GM23338 (cell line): Measurements from ENCODE around the gene CNTNAP2. TPM values are rescaled to one million over a fixed set of nuclear protein-coding genes. Genes with fewer than 3 reads are reported as not detected.
A peak's percentile ranks its signal among the peaks of the same experiment; 100 is the strongest.

Source experiments
- ATAC-seq: fragments of 200-7000 bp; cut with Tn5 transposase; 3 replicates; pipeline ENCODE4 v1.9.1; 2020
- DNase-seq: peaks from one replicate; pipeline ENCODE4 v3.0.0-alpha.2; 2015; ENCODE audit warnings: low spot score
- H2AFZ ChIP-seq: fragments of 200-600 bp; sonication (generic); 2 replicates; pipeline ENCODE4 v1.8.0; 2016; ENCODE audit warnings: antibody characterized with exemption, mild to moderate bottlenecking, moderate library complexity
- H3F3A ChIP-seq: fragments of 200-600 bp; sonication (generic); replicated peaks from 2 replicates; pipeline ENCODE4 v1.8.0; 2017; ENCODE audit warnings: antibody characterized with exemption, mixed run types, low read depth
- H3K27ac ChIP-seq: fragments of 200-600 bp; sonication (generic); 2 replicates; pipeline ENCODE4 v1.6.1; 2016; ENCODE audit warnings: low read depth
- H3K27me3 ChIP-seq: fragments of 200-600 bp; sonication (generic); 2 replicates; pipeline ENCODE4 v1.8.0; 2016; ENCODE audit warnings: mild to moderate bottlenecking, mixed run types, moderate library complexity; ENCODE audit not compliant: insufficient read depth
- H3K36me3 ChIP-seq: fragments of 200-600 bp; sonication (generic); 2 replicates; pipeline ENCODE4 v1.8.0; 2016; ENCODE audit warnings: mild to moderate bottlenecking; ENCODE audit not compliant: insufficient read depth
- H3K4me1 ChIP-seq: fragments of 200-600 bp; sonication (generic); 2 replicates; pipeline ENCODE4 v1.8.0; 2016; ENCODE audit warnings: mild to moderate bottlenecking, moderate library complexity; ENCODE audit not compliant: insufficient read depth
- H3K4me2 ChIP-seq: fragments of 200-600 bp; sonication (generic); 2 replicates; pipeline ENCODE4 v1.7.1; 2017; ENCODE audit warnings: mixed run types
- H3K4me3 ChIP-seq: fragments of 200-600 bp; sonication (generic); 2 replicates; pipeline ENCODE4 v1.6.1; 2016; ENCODE audit warnings: mixed run types
- H3K79me2 ChIP-seq: fragments of 200-600 bp; sonication (generic); replicated peaks from 2 replicates; pipeline ENCODE4 v1.8.0; 2017; ENCODE audit warnings: mild to moderate bottlenecking; ENCODE audit not compliant: insufficient read depth
- H3K9me2 ChIP-seq: fragments of 200-600 bp; sonication (generic); 2 replicates; pipeline ENCODE4 v1.8.0; 2017; ENCODE audit not compliant: insufficient read depth
- H4K20me1 ChIP-seq: fragments of 200-600 bp; sonication (generic); replicated peaks from 2 replicates; pipeline ENCODE4 v1.8.0; 2017; ENCODE audit warnings: mild to moderate bottlenecking; ENCODE audit not compliant: insufficient read depth
- H3K27ac Mint-ChIP-seq: 2 replicates; pipeline ENCODE4 v1.8.0; 2020; ENCODE audit warnings: inconsistent platforms, mild to moderate bottlenecking, moderate library complexity, mixed read lengths
- H3K27me3 Mint-ChIP-seq: 3 replicates; pipeline ENCODE4 v1.8.0; 2022; ENCODE audit warnings: low read depth, mild to moderate bottlenecking, moderate library complexity, mixed read lengths, inconsistent platforms; ENCODE audit not compliant: insufficient read depth, poor library complexity
- H3K36me3 Mint-ChIP-seq: 3 replicates; pipeline ENCODE4 v1.8.0; 2021; ENCODE audit warnings: low read depth, mild to moderate bottlenecking, inconsistent platforms, moderate library complexity, mixed read lengths
- H3K4me1 Mint-ChIP-seq: 3 replicates; pipeline ENCODE4 v1.8.0; 2020; ENCODE audit warnings: mild to moderate bottlenecking, inconsistent platforms, mixed read lengths
- H3K4me3 Mint-ChIP-seq: 3 replicates; pipeline ENCODE4 v1.8.0; 2021; ENCODE audit warnings: moderate library complexity, mild to moderate bottlenecking, inconsistent platforms, mixed read lengths
- H3K9me3 Mint-ChIP-seq: 3 replicates; pipeline ENCODE4 v1.8.0; 2020; ENCODE audit warnings: moderate library complexity, mild to moderate bottlenecking, inconsistent platforms, mixed read lengths
- CREB1 ChIP-seq: fragments of 250-450 bp; sonication (Bioruptor Pico); IDR thresholded peaks from 2 replicates; pipeline ENCODE4 v1.5.0; 2020; ENCODE audit warnings: low read depth, mild to moderate bottlenecking, moderate library complexity
- EZH2 ChIP-seq: fragments of 200-600 bp; sonication (generic); IDR thresholded peaks from one replicate; pipeline ENCODE4 v1.8.0; 2017; ENCODE audit warnings: antibody characterized with exemption, mild to moderate bottlenecking, low read depth; ENCODE audit not compliant: unreplicated experiment
- EZH2phosphoT487 ChIP-seq: fragments of 200-600 bp; sonication (generic); IDR thresholded peaks from one replicate; pipeline ENCODE4 v1.8.1; 2018; ENCODE audit warnings: antibody characterized with exemption; ENCODE audit not compliant: unreplicated experiment
- NANOG ChIP-seq: IDR thresholded peaks from 2 replicates; pipeline ENCODE4 v1.6.1; 2016; ENCODE audit warnings: antibody characterized with exemption, borderline replicate concordance
- POLR2AphosphoS5 ChIP-seq: IDR thresholded peaks from 2 replicates; pipeline ENCODE4 v1.6.1; 2016; ENCODE audit warnings: antibody characterized with exemption, low read depth
- STAT1 ChIP-seq: IDR thresholded peaks from one replicate; pipeline ENCODE4 v1.6.1; 2016; ENCODE audit warnings: antibody characterized with exemption; ENCODE audit not compliant: unreplicated experiment
- ZNF114 ChIP-seq: fragments of 250-450 bp; sonication (Bioruptor Pico); IDR thresholded peaks from 2 replicates; pipeline ENCODE4 v1.5.0; 2020; ENCODE audit warnings: mild to moderate bottlenecking, moderate library complexity
- ZNF331 ChIP-seq: fragments of 250-450 bp; sonication (Bioruptor Pico); IDR thresholded peaks from 2 replicates; pipeline ENCODE4 v1.5.0; 2020; ENCODE audit warnings: low read depth, mild to moderate bottlenecking, moderate library complexity
- ZNF462 ChIP-seq: fragments of 250-450 bp; sonication (Bioruptor Pico); IDR thresholded peaks from 2 replicates; pipeline ENCODE4 v1.5.0; 2020; ENCODE audit warnings: mild to moderate bottlenecking, moderate library complexity
- polyA plus RNA-seq: library from polyadenylated mRNA; unstranded; fragments of >200 nt; fragmentation: Nextera tagmentation; extraction: Ambion mirVana; gene quantifications from 2 replicates; pipeline ENCODE4 v1.2.1, GENCODE V29; 2016
- total RNA-seq: library from RNA; depleted of rRNA; stranded (reverse); fragments of >200 nt; shearing (Covaris generic); gene quantifications from 2 replicates; pipeline ENCODE4 v1.2.3, GENCODE V29; 2014
- TF ChIP-seq, protein P1 (sequence below), 2 experiments: fragments of 200-600 bp in 1 of 2; sonication (generic) in 1 of 2; conservative IDR thresholded peaks; 2 replicates each; pipeline versions ENCODE4 v1.5.1 to v1.6.1; 2016 to 2017; ENCODE audit warnings: antibody characterized with exemption in 2 of 2, low read depth in 2 of 2, mild to moderate bottlenecking in 2 of 2, moderate library complexity in 1 of 2
- TF ChIP-seq, protein P2 (sequence below): IDR thresholded peaks from one replicate; pipeline ENCODE4 v1.6.1; 2018; ENCODE audit warnings: antibody characterized with exemption; ENCODE audit not compliant: unreplicated experiment

The CNTNAP2 gene
- total and polyA plus RNA-seq, 2 experiments from 2014 or later, result 38.2 to 61.3 TPM

- TF ChIP-seq EZH2phosphoT487, result no peak
- TF ChIP-seq EZH2, result no peak
- no peak for TF ChIP-seq ZNF462 (CRISPR knock-in tag)
- TF ChIP-seq ZNF114, result no peak
These were observed 1044.8 kb downstream of the CNTNAP2 start (continued) for GRCh38 chr7:147161405-147161804.

DNA sequence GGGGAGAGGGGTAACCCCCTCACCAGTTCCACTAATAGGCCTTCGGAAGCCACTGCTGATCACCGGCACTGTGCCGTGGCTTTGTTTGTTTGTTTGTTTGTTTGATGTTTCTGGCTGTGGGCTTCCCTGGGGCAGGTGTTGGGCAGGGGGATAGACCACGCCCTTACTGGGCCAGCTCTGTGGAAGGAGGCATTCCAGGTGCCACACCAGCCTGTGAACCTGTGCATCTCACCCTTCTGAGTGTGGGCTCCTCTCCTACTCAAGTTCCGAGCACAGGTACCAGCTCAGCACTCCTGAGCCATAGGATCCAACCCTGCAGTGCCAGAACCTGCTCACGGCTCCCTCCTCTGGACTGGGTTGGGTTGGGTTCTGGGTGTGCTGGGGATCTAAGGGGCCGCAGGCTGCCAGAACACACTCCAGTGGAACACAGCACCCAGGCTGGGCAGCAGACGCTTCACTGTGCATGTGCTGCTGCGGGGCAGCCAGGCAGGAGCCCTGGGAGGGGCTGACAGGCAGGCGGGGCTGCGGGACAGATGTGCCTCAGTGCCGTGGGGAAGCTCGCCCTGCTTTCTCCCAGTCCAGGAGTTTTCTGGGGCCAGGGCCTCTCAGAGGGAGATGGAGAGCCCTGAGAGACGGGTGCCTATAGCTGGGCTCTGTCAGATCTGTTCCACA is 1053.9 kb downstream of the CNTNAP2 start:
- Histone ChIP-seq H3K9me2 (no peaks in the 10 kb centered on the region), H3K4me2 (no peak overlapping the region), H3K79me2 (no peaks in the 10 kb centered on the region), H3K4me3 (no peak overlapping the region), H4K20me1 (no peaks in the 10 kb centered on the region), H3K27me3 (no peaks in the 10 kb centered on the region), H3K36me3 (no peaks in the 10 kb centered on the region), H3F3A (no peaks in the 10 kb centered on the region), H3K27ac (no peak overlapping the region), H2AFZ (no peak overlapping the region), H3K4me1 (no peaks in the 10 kb centered on the region)
- no peak overlapping the region for H3K27ac Mint-ChIP-seq
- H3K4me1 Mint-ChIP-seq, result no peaks in the 10 kb centered on the region
- peaks cover 3% of the 10 kb centered on the region for H3K27me3 Mint-ChIP-seq
- H3K9me3 Mint-ChIP-seq, result peaks cover 23% of the 10 kb centered on the region
- ATAC-seq, result peak; percentile 53; the same call in 2 of the 3 replicates
- no peak overlapping the region for H3K4me3 Mint-ChIP-seq
- no peak for DNase-seq
- H3K36me3 Mint-ChIP-seq, result no peaks in the 10 kb centered on the region
- TF ChIP-seq STAT1 (no peak), NANOG (no peak), EZH2phosphoT487 (no peak), ZNF114 (no peak), EZH2 (no peak), ZNF331 (no peak), POLR2AphosphoS5 (no peak), CREB1 (CRISPR knock-in tag) (no peak)
- TF ChIP-seq, protein P1, sequence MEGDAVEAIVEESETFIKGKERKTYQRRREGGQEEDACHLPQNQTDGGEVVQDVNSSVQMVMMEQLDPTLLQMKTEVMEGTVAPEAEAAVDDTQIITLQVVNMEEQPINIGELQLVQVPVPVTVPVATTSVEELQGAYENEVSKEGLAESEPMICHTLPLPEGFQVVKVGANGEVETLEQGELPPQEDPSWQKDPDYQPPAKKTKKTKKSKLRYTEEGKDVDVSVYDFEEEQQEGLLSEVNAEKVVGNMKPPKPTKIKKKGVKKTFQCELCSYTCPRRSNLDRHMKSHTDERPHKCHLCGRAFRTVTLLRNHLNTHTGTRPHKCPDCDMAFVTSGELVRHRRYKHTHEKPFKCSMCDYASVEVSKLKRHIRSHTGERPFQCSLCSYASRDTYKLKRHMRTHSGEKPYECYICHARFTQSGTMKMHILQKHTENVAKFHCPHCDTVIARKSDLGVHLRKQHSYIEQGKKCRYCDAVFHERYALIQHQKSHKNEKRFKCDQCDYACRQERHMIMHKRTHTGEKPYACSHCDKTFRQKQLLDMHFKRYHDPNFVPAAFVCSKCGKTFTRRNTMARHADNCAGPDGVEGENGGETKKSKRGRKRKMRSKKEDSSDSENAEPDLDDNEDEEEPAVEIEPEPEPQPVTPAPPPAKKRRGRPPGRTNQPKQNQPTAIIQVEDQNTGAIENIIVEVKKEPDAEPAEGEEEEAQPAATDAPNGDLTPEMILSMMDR (conservative IDR thresholded peaks at IDR 0.05; ENCODE audit: low read depth in 2 of 2), result no peak
- TF ChIP-seq, protein P2, sequence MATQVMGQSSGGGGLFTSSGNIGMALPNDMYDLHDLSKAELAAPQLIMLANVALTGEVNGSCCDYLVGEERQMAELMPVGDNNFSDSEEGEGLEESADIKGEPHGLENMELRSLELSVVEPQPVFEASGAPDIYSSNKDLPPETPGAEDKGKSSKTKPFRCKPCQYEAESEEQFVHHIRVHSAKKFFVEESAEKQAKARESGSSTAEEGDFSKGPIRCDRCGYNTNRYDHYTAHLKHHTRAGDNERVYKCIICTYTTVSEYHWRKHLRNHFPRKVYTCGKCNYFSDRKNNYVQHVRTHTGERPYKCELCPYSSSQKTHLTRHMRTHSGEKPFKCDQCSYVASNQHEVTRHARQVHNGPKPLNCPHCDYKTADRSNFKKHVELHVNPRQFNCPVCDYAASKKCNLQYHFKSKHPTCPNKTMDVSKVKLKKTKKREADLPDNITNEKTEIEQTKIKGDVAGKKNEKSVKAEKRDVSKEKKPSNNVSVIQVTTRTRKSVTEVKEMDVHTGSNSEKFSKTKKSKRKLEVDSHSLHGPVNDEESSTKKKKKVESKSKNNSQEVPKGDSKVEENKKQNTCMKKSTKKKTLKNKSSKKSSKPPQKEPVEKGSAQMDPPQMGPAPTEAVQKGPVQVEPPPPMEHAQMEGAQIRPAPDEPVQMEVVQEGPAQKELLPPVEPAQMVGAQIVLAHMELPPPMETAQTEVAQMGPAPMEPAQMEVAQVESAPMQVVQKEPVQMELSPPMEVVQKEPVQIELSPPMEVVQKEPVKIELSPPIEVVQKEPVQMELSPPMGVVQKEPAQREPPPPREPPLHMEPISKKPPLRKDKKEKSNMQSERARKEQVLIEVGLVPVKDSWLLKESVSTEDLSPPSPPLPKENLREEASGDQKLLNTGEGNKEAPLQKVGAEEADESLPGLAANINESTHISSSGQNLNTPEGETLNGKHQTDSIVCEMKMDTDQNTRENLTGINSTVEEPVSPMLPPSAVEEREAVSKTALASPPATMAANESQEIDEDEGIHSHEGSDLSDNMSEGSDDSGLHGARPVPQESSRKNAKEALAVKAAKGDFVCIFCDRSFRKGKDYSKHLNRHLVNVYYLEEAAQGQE, result no peak
